A549 (cell line): ENCODE results near the gene CD9.

Experiments used
- CTCF ChIP-seq: fragments of >200 bp; sonication (Bioruptor Twin); formaldehyde crosslinking; IDR thresholded peaks from 3 replicates; pipeline ENCODE4 v1.5.1; 2016
- EHMT2 ChIP-seq: fragments of 200-600 bp; sonication (generic); IDR thresholded peaks from 2 replicates; pipeline ENCODE4 v1.6.1; 2016; ENCODE audit warnings: antibody characterized with exemption, low read depth, mild to moderate bottlenecking, moderate library complexity
- ESRRA ChIP-seq: fragments of 150-350 bp; IDR thresholded peaks from 2 replicates; pipeline ENCODE4 v1.6.1; 2014; ENCODE audit warnings: mild to moderate bottlenecking, low read length, borderline replicate concordance
- MAFK ChIP-seq: fragments of 450-650 bp; IDR thresholded peaks from 2 replicates; pipeline ENCODE4 v1.6.1; 2014; ENCODE audit not compliant: partially characterized antibody
- NFE2L2 ChIP-seq: fragments of 150-350 bp; conservative IDR thresholded peaks from 2 replicates; pipeline ENCODE4 v1.6.1; 2014; ENCODE audit warnings: low read length
- TF ChIP-seq, protein P1 (sequence below): fragments of 150-350 bp; IDR thresholded peaks from 2 replicates; pipeline ENCODE4 v1.6.1; 2014; ENCODE audit warnings: low read depth, mild to moderate bottlenecking, low read length

- TF ChIP-seq CTCF (no peak), MAFK (no peak), EHMT2 (no peak), ESRRA (no peak), NFE2L2 (no peak)
- TF ChIP-seq, protein P1, sequence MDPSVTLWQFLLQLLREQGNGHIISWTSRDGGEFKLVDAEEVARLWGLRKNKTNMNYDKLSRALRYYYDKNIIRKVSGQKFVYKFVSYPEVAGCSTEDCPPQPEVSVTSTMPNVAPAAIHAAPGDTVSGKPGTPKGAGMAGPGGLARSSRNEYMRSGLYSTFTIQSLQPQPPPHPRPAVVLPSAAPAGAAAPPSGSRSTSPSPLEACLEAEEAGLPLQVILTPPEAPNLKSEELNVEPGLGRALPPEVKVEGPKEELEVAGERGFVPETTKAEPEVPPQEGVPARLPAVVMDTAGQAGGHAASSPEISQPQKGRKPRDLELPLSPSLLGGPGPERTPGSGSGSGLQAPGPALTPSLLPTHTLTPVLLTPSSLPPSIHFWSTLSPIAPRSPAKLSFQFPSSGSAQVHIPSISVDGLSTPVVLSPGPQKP, result no peak
These were observed 72.4 kb downstream of the CD9 start for GRCh38 chr12:6272300-6273204.
